GM18858 (cell line): ENCODE results near the gene CAD.
A peak's percentile ranks its signal among the peaks of the same experiment; 100 is the strongest.
"Not testable (repeated sequence)": the region's sequence is repeated elsewhere in the genome, so short reads cannot be mapped to it uniquely, and the experiment has no call there.

Experiments
- ATAC-seq: cut with Tn5 transposase; IDR thresholded peaks from one replicate; pipeline ENCODE4 v1.9.1; 2021; ENCODE audit not compliant: unreplicated experiment

The CAD gene

DNA sequence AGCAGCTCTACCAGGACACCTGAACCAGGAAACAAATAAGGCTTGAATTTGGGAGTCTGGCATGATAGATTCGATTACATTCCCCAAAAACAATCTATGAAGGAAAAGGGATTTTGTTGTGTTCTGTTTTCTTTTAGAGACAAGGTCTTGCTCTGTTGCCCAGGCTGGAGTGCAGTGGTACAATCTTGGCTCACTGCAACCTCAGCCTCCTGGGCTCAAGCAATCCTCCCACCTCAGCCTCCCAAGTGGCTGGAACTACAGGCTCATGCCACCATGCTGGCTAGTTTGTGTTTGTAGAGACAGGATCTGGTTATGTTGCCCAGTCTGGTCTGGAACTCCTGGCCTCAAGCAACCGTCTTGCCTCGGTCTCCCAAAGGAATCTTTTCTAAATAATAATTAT, 19.1 kb upstream of the CAD start:
- ATAC-seq, result not testable (repeated sequence)

DNA sequence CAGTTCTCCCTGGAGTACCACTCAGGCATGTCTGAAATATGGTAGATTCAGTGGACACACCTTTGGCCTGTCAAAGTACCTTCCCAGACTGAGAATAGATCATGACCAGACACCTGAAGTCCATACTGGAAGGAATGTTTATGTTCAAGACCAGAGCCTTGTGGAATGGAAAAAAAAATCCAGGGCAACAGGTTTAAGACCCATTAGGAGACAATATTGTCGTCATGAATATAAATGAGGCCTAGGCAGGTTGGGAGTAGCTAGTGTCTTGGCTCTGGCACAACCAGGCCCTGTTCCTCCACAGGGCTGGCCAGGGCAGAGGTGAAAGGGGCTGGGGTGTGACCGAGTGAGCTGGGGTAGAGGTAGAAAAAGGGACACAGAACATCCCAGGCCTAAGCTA, 18.5 kb upstream of the CAD start:
- no peak for ATAC-seq

DNA sequence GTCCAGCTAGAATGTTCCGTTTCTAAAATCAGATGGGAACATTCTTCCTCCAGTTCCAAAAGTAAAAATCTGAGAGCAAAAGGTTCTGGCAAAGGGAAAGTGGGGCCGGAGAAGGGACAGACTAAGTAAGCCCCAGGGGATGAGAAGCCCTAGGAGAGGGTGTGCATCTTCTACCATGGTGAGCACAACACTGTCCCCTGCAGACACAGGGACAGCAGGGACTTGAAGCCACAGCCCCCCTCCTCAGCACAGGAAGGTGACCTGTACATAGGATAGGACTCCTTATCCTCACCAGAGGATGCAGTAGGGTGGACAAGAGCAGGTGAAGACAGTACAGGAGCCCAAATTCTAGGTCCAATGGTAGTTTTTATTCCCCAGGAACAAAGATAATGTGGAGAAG, 17.9 kb upstream of the CAD start:
- no peak for ATAC-seq

DNA sequence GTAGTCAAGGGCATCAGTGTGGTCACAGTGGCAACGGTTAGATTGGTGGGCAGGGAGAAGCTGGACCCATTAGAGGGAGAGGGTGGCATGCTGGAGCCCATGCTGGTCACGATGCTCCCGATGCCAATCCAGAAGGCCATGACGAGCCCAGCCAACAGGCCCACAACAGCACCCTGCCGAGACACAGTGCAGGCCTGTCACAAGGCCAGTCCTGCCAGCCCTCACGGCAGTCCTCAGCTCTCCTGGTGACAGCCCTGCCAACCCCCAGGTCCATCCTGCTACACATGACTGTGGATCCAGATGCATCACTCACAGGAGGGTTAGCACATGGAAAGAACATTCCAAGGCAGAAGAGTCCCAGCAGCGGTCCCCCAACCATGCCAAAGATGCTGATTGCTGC, 15.5 kb upstream of the CAD start:
- no peak for ATAC-seq

DNA sequence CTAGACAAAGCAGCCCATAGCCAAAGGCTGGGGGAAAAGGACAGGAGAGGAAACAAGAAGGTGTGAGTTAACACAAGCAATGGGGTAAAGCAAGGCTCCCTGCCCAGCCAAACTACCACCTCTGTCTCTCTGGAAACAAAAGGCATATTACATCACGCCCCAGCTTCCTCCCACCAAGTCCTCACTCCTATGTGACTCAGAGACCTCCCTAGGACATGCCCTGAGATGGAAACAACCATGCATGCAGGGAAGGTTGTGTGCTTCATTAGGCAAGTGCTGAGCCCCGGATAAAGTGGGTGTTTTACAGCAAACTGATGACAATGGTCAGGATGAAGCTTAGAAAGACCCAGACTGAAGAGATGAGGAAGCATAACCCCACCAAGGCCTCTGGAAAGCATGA, 14.3 kb upstream of the CAD start:
- ATAC-seq, result no peak

DNA sequence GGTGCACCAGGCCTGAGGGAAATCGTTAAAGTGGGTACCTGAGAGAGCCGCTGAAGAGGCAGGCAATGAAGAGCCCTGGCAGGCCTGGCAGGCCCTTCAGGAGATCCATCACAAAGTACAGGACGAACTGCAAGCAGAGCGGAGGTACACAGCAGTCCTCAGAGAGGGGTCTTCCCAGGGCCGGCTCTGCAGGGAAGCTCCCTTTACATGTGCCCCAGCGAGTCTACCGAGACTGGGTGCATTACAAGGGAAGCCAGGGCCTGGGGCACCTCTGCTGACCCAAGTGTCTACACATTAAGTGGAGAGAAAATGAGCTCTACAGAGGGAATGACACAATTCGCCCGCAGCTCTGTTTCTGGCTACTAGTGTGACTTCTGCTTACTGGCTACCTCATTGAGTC, 13.4 kb upstream of the CAD start:
- no peak for ATAC-seq

DNA sequence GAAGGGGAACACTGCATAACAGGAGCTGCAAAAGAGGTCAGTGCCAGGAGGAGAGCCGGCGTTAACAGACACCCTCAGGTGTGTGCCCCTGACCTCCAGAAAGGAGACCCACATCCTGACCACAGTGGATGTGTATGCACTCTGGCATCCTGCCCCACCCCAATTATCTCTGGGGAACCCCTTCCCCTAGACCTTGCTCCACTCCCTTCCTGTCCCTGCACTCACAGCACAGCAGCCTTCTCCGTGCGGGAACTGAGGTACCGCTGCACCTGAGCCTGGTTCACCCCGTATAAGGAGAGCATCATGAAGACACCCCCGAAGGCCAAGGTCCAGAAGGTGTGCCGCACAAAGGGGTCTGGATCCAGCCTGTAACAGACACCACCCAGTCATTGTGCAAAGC, 12.6 kb upstream of the CAD start:
- ATAC-seq, result no peak

DNA sequence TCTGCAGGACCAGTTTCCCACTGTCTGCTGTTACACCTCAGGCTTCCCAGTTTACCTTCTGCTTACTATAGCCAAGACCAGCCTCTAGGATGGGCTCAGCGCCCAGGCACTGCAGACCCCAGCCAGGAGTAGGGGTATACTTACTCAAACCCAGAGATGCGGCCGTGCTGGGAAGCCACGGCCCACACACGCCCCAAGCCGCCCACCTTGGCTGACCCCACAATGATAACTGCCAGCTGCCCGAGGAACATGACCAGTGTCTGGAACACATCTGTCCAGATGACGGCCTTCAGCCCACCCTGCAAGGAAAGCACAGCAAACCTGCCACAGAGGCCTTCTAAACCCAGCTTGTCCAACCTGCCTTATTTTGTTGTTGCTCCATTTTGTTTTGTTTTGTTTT, 12.0 kb upstream of the CAD start:
- ATAC-seq, result no peak

DNA sequence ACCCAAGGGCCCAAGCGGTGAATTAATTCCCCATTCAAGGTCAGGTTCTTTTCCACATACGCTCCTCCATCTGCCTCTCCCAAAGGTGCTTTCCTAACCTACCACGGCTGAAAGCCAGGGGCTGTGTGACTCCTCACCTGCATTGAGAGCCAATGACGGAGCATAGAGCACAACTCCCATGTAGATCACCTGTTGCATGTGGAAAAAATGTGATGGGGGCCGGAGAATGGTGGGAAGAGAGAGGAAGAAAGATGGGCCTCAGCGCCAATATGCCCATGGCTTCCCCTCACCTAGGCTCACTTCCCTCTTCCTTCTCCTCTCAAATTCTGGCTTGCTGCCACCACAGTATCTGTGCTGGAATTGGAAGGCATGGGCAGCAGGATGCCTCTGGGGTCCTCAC, 10.8 kb upstream of the CAD start:
- no peak for ATAC-seq

DNA sequence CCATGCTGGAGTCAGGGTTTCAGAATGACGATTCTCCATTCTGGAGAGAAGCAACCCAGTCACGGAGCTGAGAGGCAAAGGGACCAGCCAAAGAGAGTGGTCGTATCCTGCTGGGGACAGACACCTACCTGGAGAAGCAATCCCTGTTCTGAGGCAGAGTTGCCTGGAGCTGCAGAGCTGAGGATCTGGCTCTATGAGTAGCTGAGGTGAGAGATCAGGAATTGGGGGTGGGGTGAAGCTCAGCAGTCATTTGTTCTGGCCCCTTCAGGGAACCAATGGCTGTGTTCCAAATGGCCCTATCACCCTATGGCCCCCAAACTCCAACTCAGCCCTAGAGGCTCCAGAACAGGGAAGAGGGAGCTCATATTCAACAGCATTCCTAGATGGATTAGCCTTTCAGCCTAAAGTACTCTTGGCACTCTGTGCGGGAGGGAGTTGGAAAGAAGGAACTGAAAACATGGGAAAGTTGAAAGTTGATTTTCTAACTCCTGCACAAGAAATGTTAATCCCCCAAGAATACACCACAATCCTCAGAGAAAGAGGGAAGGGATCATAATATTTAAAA, 8.6 kb upstream of the CAD start:
- no peak for ATAC-seq

DNA sequence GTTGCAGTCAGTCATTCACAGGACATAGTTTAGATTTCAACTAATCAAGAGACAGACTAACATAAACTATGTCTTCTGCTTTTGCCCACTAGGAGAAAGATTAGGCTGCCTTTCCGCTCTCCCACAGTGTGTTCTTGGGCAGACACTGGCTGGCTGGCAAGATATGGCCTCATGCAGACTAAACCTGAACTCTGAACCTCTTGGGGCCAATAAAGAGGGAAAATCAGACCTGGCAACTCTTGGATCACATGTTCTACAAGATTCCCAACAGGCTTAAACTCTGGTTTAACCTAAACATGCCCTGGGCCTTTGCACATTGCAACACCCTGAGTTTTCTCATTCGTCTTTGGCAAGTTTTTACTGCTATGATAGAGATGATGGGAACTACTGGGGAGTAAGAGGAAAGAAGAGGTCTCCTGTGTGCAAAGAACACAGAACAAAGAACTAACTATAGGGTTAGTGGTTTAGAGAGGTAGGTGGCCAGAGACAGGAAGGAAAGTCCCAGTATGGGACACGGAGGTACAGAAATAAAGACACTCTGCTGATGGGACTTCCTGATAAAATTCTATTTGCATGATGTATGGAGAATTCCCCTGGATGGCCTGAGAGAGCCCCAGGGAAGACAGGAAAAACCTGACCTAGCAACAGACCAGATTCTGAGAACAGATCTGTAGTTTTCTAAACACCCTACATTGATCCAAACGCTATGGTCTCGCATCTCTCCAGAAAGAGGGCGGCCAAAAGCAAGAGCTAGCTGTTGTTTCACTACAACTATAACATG, 7.4 kb upstream of the CAD start:
- ATAC-seq, result no peak

DNA sequence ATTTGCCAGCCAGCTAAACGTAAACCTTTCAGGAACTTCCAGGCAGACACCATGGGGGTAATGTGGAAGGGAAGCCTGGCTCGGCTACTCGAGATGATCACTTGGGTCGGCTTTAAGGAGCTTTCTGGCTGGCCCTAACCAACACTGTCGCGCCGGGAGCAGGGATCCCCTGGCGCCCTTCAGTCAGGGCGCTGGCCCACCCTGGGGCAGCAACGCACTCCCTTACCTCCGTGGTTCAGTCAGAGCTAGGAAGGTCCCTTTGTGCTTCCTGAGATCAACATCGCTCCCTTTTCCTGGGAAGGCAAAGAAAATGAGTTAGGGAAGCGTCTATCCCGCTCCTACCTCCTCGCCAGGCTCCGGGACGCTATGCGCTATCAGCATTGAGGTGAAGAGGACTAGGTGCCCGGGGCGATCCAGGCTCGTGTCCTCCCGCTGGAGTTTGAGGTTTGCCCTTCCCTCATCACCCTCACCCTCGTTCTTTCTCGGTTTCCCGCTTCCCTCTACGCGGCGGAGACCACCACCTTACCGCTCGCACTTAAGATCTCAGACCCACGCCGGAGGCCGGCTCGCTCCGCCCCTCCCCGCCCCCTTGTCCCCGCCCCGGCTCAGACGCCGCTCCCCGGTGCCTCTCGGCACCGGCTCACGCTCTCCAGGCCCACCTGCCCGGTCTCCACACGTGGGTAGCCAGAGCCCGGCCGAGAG, 5.8 kb upstream of the CAD start:
- peak; percentile 31 for ATAC-seq

DNA sequence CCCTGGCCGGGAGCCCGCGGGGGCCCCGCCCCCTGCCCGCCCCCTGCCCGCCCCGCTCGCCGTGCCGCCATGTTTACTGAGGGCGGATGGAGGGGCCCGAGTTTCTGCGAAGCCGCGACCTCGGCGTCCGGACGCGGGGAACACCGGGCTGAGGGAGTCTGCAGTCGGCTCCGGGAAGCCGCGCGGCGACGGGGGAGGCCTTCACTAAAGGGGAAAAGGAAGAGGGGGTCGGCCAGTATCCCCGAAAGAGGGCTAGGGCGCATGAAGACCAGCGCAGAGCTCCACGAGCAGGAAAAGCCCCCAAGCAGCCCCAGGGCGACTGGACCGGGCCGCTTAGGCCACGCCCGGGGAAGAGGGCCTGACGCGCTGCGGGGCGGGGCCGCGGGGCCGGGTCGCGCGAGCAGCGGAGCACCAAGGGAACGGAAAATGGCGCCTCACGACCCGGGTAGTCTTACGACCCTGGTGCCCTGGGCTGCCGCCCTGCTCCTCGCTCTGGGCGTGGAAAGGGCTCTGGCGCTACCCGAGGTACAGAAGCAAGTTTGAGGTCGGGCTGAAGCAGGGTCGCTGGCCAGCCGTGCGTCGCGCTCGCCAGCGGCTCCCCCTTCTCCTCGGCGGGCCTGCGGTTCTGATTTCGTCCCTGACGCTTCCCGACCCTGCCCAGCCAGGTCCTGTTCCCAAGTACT, 5.1 kb upstream of the CAD start, which contains the start of the genes ATRAID and SLC5A6:
Gene ATRAID (plus strand): TSS at position 99 of the 683 bp plus-strand sequence. CDS start 328 bp downstream, at position 427.
Gene SLC5A6 (minus strand): TSS at position 326 of the 683 bp plus-strand sequence. CDS start 4,618 bp downstream, outside the sequence.
- peak; percentile 44 for ATAC-seq

DNA sequence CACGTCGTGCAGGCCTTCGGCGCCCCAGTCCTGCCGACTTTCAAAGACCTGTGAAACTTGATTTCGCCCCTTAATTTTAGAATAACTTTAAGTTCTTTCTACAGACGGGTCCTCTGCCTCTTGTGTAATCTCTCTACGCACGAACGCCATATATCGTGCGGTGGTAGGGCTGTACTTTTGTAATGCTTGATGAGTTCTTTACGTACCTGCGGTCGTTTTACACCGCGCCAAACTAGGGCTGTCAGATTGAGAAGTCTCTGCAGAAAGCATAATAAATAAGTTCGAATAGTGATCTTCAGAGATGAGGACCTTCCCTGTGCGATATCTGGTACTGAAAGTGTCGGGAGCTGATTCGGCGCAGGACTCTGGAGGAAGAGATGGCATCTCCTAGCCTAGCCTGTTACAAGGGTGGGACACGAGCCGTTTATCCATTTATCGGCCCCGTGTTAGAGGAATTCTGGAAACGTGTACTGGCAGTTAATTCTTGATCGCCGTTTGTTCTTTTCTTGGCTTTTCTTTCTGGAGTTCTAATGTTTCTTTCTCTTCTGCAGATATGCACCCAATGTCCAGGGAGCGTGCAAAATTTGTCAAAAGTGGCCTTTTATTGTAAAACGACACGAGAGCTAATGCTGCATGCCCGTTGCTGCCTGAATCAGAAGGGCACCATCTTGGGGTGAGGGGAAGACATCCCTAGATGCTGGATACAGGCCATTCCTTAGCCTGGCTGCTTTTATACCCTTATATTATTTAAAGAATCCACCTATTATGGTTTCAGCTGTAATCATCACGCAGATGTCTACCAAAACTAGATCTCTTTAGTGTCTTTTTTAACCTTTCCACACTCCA, 4.3 kb upstream of the CAD start:
- ATAC-seq, result peak; percentile 6

DNA sequence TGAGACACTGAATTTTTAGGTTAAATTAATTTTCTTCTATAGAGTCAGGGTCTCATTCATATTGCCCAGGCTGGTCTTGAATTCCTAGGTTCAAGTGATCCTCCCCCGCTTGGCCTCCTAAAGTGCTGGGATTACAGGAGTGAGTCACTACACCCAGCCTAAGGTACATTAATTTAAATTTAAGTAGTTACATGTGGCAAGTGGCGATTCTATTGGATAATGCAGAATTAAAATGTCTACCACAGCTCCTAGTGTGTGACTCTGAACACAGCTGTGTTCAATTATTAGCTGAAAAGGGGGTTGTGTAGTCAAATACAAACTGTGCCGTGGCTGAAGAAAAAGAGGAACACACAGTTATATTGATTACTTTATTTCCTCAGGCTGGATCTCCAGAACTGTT, 2.2 kb upstream of the CAD start:
- ATAC-seq, result no peak

DNA sequence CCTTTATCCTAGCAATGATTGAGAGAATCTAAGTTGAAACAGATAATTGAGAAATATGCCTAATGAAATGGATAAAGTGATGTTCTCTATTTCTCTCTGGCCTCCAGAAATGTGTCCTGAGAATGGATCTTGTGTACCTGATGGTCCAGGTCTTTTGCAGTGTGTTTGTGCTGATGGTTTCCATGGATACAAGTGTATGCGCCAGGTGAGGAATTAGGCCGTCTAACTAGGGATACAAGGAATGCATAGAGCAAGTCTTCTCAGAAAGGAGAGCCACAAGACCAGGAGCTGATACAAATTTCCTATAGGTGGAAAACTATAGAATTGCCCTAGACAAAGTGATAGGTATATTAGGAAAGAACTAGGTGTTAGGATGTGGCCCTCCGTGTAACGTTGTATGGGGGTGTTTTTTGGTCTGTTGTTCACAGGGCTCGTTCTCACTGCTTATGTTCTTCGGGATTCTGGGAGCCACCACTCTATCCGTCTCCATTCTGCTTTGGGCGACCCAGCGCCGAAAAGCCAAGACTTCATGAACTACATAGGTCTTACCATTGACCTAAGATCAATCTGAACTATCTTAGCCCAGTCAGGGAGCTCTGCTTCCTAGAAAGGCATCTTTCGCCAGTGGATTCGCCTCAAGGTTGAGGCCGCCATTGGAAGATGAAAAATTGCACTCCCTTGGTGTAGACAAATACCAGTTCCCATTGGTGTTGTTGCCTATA, 592 bp upstream of the CAD start:
- no peak for ATAC-seq

DNA sequence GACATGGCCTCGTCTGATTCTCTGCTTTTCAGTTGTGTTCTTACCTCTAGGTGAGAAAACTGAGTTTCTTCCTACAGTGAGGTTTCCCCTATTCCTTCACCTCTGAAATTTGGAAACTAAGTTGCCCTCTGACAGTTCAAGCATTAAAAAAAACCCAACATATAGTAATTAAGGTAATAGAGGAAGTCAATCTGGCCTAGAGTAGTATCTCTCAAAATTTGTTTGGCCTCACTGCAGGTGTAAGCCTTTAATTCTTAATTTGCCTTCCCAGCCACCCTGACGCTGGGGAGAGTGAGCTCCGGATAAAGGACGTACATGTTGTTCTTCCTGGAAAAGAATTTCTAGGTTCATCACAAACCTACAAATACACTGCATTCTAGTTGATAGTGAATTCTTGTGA, 1.4 kb downstream of the CAD start:
- no peak for ATAC-seq

DNA sequence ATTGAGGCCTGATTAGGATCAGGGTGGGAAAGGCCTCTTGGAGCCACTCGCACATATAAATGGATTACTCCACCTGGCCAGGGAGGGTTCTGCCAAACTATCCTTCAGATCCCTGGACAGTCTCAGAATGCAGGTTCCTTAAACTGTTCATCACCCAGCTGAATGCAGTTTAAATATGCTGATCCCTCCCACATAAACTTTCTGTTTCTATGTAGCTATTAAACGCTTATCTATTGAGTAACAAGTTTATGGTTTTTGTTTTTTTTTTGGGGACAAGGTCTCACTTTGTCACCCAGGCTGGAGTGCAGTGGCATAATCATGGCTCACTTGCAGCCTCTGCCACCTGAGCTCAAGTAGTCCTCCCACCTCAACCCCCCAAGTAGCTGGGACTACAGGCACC, 1.9 kb downstream of the CAD start:
- ATAC-seq, result no peak

DNA sequence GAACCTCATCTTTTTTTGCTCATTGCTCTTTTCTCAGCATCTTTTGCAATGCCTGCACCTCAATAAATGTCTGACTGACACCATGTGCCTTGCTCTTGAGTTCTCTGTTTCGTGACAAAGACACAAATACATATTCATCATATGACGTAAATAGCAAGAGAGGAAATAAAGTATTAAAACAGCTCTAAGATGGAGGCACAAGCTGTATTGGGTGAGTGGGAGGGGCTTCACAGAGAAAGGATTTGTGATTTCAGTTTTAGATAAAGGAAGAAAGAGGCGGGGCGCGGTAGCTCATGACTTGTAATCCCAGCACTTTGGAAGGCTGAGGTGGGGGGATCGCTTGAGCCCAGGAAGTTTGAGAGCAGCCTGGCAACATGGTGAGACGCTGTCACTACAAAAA, 2.9 kb downstream of the CAD start:
- ATAC-seq, result no peak

DNA sequence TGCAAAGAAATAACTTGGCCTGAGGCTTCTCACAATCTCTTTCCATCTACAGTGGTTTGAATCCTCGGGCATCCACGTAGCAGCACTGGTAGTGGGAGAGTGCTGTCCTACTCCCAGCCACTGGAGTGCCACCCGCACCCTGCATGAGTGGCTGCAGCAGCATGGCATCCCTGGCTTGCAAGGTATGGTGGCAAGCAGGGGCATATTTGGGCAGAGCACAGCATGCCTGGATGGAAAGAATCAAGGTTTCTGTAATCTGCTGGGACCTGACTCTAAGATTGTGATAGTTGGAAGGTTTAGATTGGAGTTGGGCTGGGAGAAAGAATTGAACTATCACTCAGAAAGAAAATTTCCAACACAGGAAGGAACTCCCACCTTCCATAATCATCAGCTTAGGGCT, 4.0 kb downstream of the CAD start:
- ATAC-seq, result no peak
